IMR-90 (cell line): ENCODE data around the gene ADCK1. TPM values are rescaled to one million over a fixed set of nuclear protein-coding genes. Genes with fewer than 3 reads are reported as not detected.

Experiments used
- ATAC-seq: fragments of 200-7000 bp; cut with Tn5 transposase; 2 replicates; pipeline ENCODE4 v1.9.1; 2020; ENCODE audit warnings: low read depth, mild to moderate bottlenecking, moderate library complexity
- BruUV-seq: library from RNA; stranded (reverse); fragments of 400-500 nt; replicated peaks from 2 replicates; lab custom pipeline; 2021; lab: Mats Ljungman, UMichigan
- CTCF ChIA-PET: fragments of 300-600 bp; formaldehyde crosslinking; extraction: SDS; loops from one replicate; lab custom pipeline; 2021; ENCODE audit warnings: antibody characterized with exemption; lab: Yijun Ruan, JAX
- POLR2A ChIA-PET: fragments of 300-600 bp; sonication (Branson Sonifier 250); formaldehyde crosslinking; loops from one replicate; lab custom pipeline; 2022; ENCODE audit warnings: antibody characterized with exemption; ENCODE audit not compliant: unreplicated experiment; lab: Charles Lee
- DNase-seq: peaks from one replicate; pipeline ENCODE4 v3.0.0; 2013
- H2AFZ ChIP-seq: replicated peaks from 2 replicates; pipeline ENCODE3; 2013; ENCODE audit warnings: low read length, mild to moderate bottlenecking; ENCODE audit not compliant: poor library complexity
- H2AK5ac ChIP-seq: 2 replicates; pipeline ENCODE4 v1.6.1; 2013; ENCODE audit warnings: low read depth, low read length, inconsistent platforms
- H2AK9ac ChIP-seq: replicated peaks from 2 replicates; pipeline ENCODE3; 2013; ENCODE audit warnings: mild to moderate bottlenecking, low read depth, low read length, moderate library complexity; ENCODE audit not compliant: poor library complexity
- H2BK120ac ChIP-seq: 2 replicates; pipeline ENCODE4 v1.6.1; 2013; ENCODE audit warnings: low read depth, low read length, inconsistent platforms
- H2BK15ac ChIP-seq: 3 replicates; pipeline ENCODE4 v1.6.1; 2013; ENCODE audit warnings: low read depth, low read length, inconsistent platforms
- H2BK20ac ChIP-seq: 2 replicates; pipeline ENCODE4 v1.6.1; 2013; ENCODE audit warnings: low read depth, mild to moderate bottlenecking, inconsistent platforms, low read length, moderate library complexity
- H2BK5ac ChIP-seq: 2 replicates; pipeline ENCODE4 v1.6.1; 2013; ENCODE audit warnings: mild to moderate bottlenecking, low read depth, low read length, inconsistent platforms; ENCODE audit not compliant: poor library complexity, severe bottlenecking
- H3K14ac ChIP-seq: replicated peaks from 2 replicates; pipeline ENCODE4 v1.6.1; 2013; ENCODE audit warnings: low read depth, low read length, inconsistent platforms
- H3K18ac ChIP-seq: 2 replicates; pipeline ENCODE4 v1.6.1; 2013; ENCODE audit warnings: low read depth, low read length, control low read depth
- H3K23ac ChIP-seq: 2 replicates; pipeline ENCODE4 v1.6.1; 2013; ENCODE audit warnings: low read depth, low read length, inconsistent platforms
- H3K27ac ChIP-seq: 2 replicates; pipeline ENCODE4 v1.5.1; 2013; ENCODE audit warnings: mild to moderate bottlenecking, control low read depth, low read length; ENCODE audit not compliant: insufficient read depth
- H3K27me3 ChIP-seq: 2 replicates; pipeline ENCODE4 v1.6.1; 2013; ENCODE audit warnings: low read length; ENCODE audit not compliant: control insufficient read depth, insufficient read depth
- H3K36me3 ChIP-seq: 2 replicates; pipeline ENCODE4 v1.6.1; 2013; ENCODE audit warnings: low read length, mixed read lengths; ENCODE audit not compliant: control insufficient read depth, insufficient read depth
- H3K4ac ChIP-seq: 2 replicates; pipeline ENCODE4 v1.6.1; 2013; ENCODE audit warnings: low read depth, low read length, inconsistent platforms
- H3K4me1 ChIP-seq: 2 replicates; pipeline ENCODE4 v1.6.1; 2013; ENCODE audit warnings: low read length, mixed read lengths; ENCODE audit not compliant: control insufficient read depth, insufficient read depth
- H3K4me2 ChIP-seq: 2 replicates; pipeline ENCODE4 v1.6.1; 2013; ENCODE audit warnings: low read depth, mild to moderate bottlenecking, control low read depth, low read length, moderate library complexity
- H3K4me3 ChIP-seq: 2 replicates; pipeline ENCODE4 v1.5.1; 2013; ENCODE audit warnings: low read depth, mild to moderate bottlenecking, control low read depth, low read length, moderate library complexity; ENCODE audit not compliant: insufficient read depth
- H3K56ac ChIP-seq: 2 replicates; pipeline ENCODE4 v1.6.1; 2013; ENCODE audit warnings: low read length, inconsistent platforms; ENCODE audit not compliant: insufficient read depth; ENCODE audit errors: extremely low read depth
- H3K79me1 ChIP-seq, 2 experiments: 2 replicates each; pipeline ENCODE4 v1.6.1; 2013; ENCODE audit warnings: low read length in 2 of 2, inconsistent platforms in 1 of 2, low read depth in 1 of 2
- H3K9ac ChIP-seq: 2 replicates; pipeline ENCODE4 v1.6.1; 2013; ENCODE audit warnings: low read depth, low read length, control low read depth
- H3K9me1 ChIP-seq: 2 replicates; pipeline ENCODE4 v1.6.1; 2013; ENCODE audit warnings: low read length, inconsistent platforms; ENCODE audit not compliant: insufficient read depth
- H3K9me3 ChIP-seq: 2 replicates; pipeline ENCODE4 v1.6.1; 2013; ENCODE audit warnings: low read length; ENCODE audit not compliant: control insufficient read depth, insufficient read depth
- H4K20me1 ChIP-seq: 2 replicates; pipeline ENCODE4 v1.6.1; 2013; ENCODE audit warnings: low read length, inconsistent platforms; ENCODE audit not compliant: insufficient read depth
- H4K5ac ChIP-seq: 2 replicates; pipeline ENCODE4 v1.6.1; 2013; ENCODE audit warnings: mild to moderate bottlenecking, low read depth, low read length, control low read depth
- H4K8ac ChIP-seq, 2 experiments: 2 replicates each; pipeline ENCODE4 v1.6.1; 2013; ENCODE audit warnings: low read depth in 2 of 2, low read length in 2 of 2, control low read depth in 1 of 2, inconsistent platforms in 1 of 2
- H4K91ac ChIP-seq: 2 replicates; pipeline ENCODE4 v1.6.1; 2013; ENCODE audit warnings: low read depth, low read length, inconsistent platforms; ENCODE audit not compliant: insufficient read depth
- BHLHE40 ChIP-seq: fragments of 150-350 bp; IDR thresholded peaks from 2 replicates; pipeline ENCODE4 v1.6.1; 2016; ENCODE audit warnings: mild to moderate bottlenecking, low read depth, low read length
- CEBPB ChIP-seq: IDR thresholded peaks from 2 replicates; pipeline ENCODE4 v1.6.1; 2012; ENCODE audit warnings: low read depth, low read length, improper control_type of control experiment
- CTCF ChIP-seq: conservative IDR thresholded peaks from 2 replicates; pipeline ENCODE4 v1.5.1; 2012; ENCODE audit warnings: mild to moderate bottlenecking, low read depth, low read length, improper control_type of control experiment
- FOS ChIP-seq: fragments of 150-350 bp; IDR thresholded peaks from 2 replicates; pipeline ENCODE4 v1.6.1; 2016; ENCODE audit warnings: low read depth, low read length
- MXI1 ChIP-seq: IDR thresholded peaks from 2 replicates; pipeline ENCODE4 v1.6.1; 2012; ENCODE audit warnings: low read depth, mild to moderate bottlenecking, low read length, moderate library complexity, borderline replicate concordance
- NFE2L2 ChIP-seq: fragments of 150-350 bp; IDR thresholded peaks from 2 replicates; pipeline ENCODE4 v1.6.1; 2016; ENCODE audit warnings: low read depth, mild to moderate bottlenecking, low read length
- POLR2A ChIP-seq: IDR thresholded peaks from 2 replicates; pipeline ENCODE4 v1.6.1; 2012; ENCODE audit warnings: mild to moderate bottlenecking, low read depth, low read length
- RAD21 ChIP-seq: IDR thresholded peaks from 2 replicates; pipeline ENCODE4 v1.6.1; 2012; ENCODE audit warnings: low read length, improper control_type of control experiment
- RCOR1 ChIP-seq: IDR thresholded peaks from 2 replicates; pipeline ENCODE4 v1.6.1; 2012; ENCODE audit warnings: mild to moderate bottlenecking, low read length, improper control_type of control experiment; ENCODE audit not compliant: insufficient replicate concordance
- RFX5 ChIP-seq: IDR thresholded peaks from 2 replicates; pipeline ENCODE4 v1.8.0; 2012; ENCODE audit warnings: low read depth, mild to moderate bottlenecking, low read length, moderate library complexity
- SMC3 ChIP-seq: fragments of 150-350 bp; IDR thresholded peaks from 2 replicates; pipeline ENCODE4 v1.6.1; 2016; ENCODE audit warnings: low read depth, mild to moderate bottlenecking, antibody characterized with exemption, low read length, moderate library complexity
- dilution Hi-C: fragments of 300-500 bp; cut with HindIII; formaldehyde crosslinking; loops from one replicate; pipeline ENCODE4 v1.14.3; 2018; ENCODE audit warnings: low sequenced_read_pairs; ENCODE audit not compliant: unreplicated experiment
- in situ Hi-C: fragments of 300-500 bp; cut with MboI; formaldehyde crosslinking; loops from 3 replicates; pipeline ENCODE4 v1.14.3; 2019; ENCODE audit warnings: low sequenced_read_pairs, inconsistent platforms, mixed read lengths
- intact Hi-C: fragments of 100-400 bp; cut with micrococcal nuclease; formaldehyde crosslinking; loops from 2 replicates; pipeline ENCODE4 v1.10.0; 2022
- polyA plus RNA-seq, 3 experiments: library from polyadenylated mRNA; depleted of rRNA; stranded (reverse); fragments of >200 nt; gene quantifications; 2 replicates each; pipeline ENCODE4 v1.2.3, GENCODE V29; 2012; ENCODE audit warnings: low replicate concordance in 1 of 3
- total RNA-seq: library from RNA; depleted of rRNA; stranded (reverse); fragments of >200 nt; gene quantifications from 2 replicates; pipeline ENCODE4 v1.2.3, GENCODE V29; 2012
- TF ChIP-seq, protein P1 (sequence below): fragments of 150-350 bp; IDR thresholded peaks from 2 replicates; pipeline ENCODE4 v1.6.1; 2016; ENCODE audit warnings: low read depth, mild to moderate bottlenecking, low read length, moderate library complexity, borderline replicate concordance

ADCK1 gene
- total and polyA plus RNA-seq, 2 of the 4 experiments (the other 2 are of a cell fraction) = 1.6 to 4.6 TPM

- Histone ChIP-seq H3K27me3 (no peaks in the 10 kb centered on the region), H2AK5ac (no peak overlapping the region), H3K18ac (no peak overlapping the region), H2AFZ (no peak overlapping the region), H3K4me2 (no peak overlapping the region), H3K79me1 (no peaks in the 10 kb centered on the region), H3K9ac (no peak overlapping the region), H3K9me1 (no peaks in the 10 kb centered on the region), H3K14ac (no peak overlapping the region), H4K20me1 (no peaks in the 10 kb centered on the region), H2BK120ac (no peak overlapping the region), H3K4me1 (no peaks in the 10 kb centered on the region), H4K91ac (no peak overlapping the region), H3K23ac (no peak overlapping the region), H3K56ac (no peak overlapping the region), H4K5ac (no peak overlapping the region), H3K4me3 (no peak overlapping the region), H2AK9ac (no peak overlapping the region), H3K4ac (no peak overlapping the region), H2BK5ac (no peak overlapping the region), H2BK20ac (no peak overlapping the region), H4K8ac (no peak overlapping the region), H3K9me3 (no peaks in the 10 kb centered on the region), H2BK15ac (no peak overlapping the region), H3K36me3 (no peaks in the 10 kb centered on the region), H3K27ac (no peak overlapping the region)
- POLR2A ChIA-PET = no interaction called here
- DNase-seq (no peak), ATAC-seq (no peak)
- dilution Hi-C loops (no loop called here), in situ Hi-C loops (loop anchor here (25.0 kb wide), 2 partner anchors 718 to 968 kb away; no protein-coding TSS in a partner anchor), intact Hi-C loops (loop anchor here (10.0 kb wide), 3 partner anchors 155 to 1035 kb away; no protein-coding TSS in a partner anchor)
- CTCF ChIA-PET = interaction anchor here (1.4 kb wide), 1 partner anchor 8 kb away, joined by 5 read pairs; no protein-coding TSS in a partner anchor
- TF ChIP-seq NFE2L2 = no peak
- no peak for TF ChIP-seq BHLHE40
- TF ChIP-seq CTCF = no peak
- no peak for TF ChIP-seq SMC3
- no peak for TF ChIP-seq RAD21
- TF ChIP-seq RCOR1 = no peak
- TF ChIP-seq, protein P1, sequence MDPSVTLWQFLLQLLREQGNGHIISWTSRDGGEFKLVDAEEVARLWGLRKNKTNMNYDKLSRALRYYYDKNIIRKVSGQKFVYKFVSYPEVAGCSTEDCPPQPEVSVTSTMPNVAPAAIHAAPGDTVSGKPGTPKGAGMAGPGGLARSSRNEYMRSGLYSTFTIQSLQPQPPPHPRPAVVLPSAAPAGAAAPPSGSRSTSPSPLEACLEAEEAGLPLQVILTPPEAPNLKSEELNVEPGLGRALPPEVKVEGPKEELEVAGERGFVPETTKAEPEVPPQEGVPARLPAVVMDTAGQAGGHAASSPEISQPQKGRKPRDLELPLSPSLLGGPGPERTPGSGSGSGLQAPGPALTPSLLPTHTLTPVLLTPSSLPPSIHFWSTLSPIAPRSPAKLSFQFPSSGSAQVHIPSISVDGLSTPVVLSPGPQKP = no peak
- TF ChIP-seq MXI1 = no peak
- TF ChIP-seq CEBPB = no peak
- no peak for TF ChIP-seq FOS
- TF ChIP-seq POLR2A = no peak
- TF ChIP-seq RFX5 = no peak
- BruUV-seq = no TSS peak
Observed at GRCh38 chr14:77869340-77869739, 69.4 kb downstream of the ADCK1 start.
